Keratinocyte (primary cell): ENCODE data around the gene OGT. TPM values are rescaled to one million over a fixed set of nuclear protein-coding genes. Genes with fewer than 3 reads are reported as not detected.

ENCODE experiments used
- DNase-seq: peaks from one replicate; pipeline ENCODE4 v3.0.0-alpha.2; 2011; ENCODE audit warnings: low read depth, missing footprints, low spot score
- FAIRE-seq: peaks from 2 replicates; lab custom pipeline; 2011; peaks lifted over from hg19 to GRCh38; lab: Jason Lieb, UNC
- H2AFZ ChIP-seq: 2 replicates; pipeline ENCODE4 v1.6.0; 2012; ENCODE audit warnings: low read length, control low read depth, inconsistent platforms; ENCODE audit not compliant: control insufficient read depth
- H3K27ac ChIP-seq: 2 replicates; pipeline ENCODE4 v1.5.1; 2011; ENCODE audit warnings: low read length; ENCODE audit not compliant: control insufficient read depth, insufficient read depth
- H3K27me3 ChIP-seq: 3 replicates; pipeline ENCODE4 v1.6.0; 2011; ENCODE audit warnings: low read length; ENCODE audit not compliant: control insufficient read depth, insufficient read depth; ENCODE audit errors: extremely low read depth
- H3K36me3 ChIP-seq, 2 experiments: 2 replicates in 1 of 2; 3 replicates in 1 of 2; pipeline ENCODE4 v1.5.1; 2011; ENCODE audit warnings: low read length in 2 of 2, mild to moderate bottlenecking in 1 of 2; ENCODE audit not compliant: control insufficient read depth in 2 of 2, insufficient read depth in 2 of 2; ENCODE audit errors: extremely low read depth in 1 of 2
- H3K4me1 ChIP-seq: 3 replicates; pipeline ENCODE4 v1.5.1; 2011; ENCODE audit warnings: low read length; ENCODE audit not compliant: control insufficient read depth, insufficient read depth; ENCODE audit errors: extremely low read depth
- H3K4me2 ChIP-seq: 3 replicates; pipeline ENCODE4 v1.6.0; 2011; ENCODE audit warnings: low read depth, low read length; ENCODE audit not compliant: control insufficient read depth, insufficient read depth; ENCODE audit errors: extremely low read depth
- H3K4me3 ChIP-seq, 3 experiments: fragments of 200-600 bp in 1 of 3; sonication (generic) in 1 of 3; 2 replicates in 2 of 3; 3 replicates in 1 of 3; pipeline ENCODE4 v1.5.1; 2011 to 2016; ENCODE audit warnings: low read length in 3 of 3, mild to moderate bottlenecking in 3 of 3, control low read depth in 2 of 3, inconsistent platforms in 1 of 3, low read depth in 1 of 3, mixed read lengths in 1 of 3, mixed run types in 1 of 3, moderate library complexity in 1 of 3; ENCODE audit not compliant: control insufficient read depth in 2 of 3, insufficient read depth in 2 of 3; ENCODE audit errors: extremely low read depth in 1 of 3
- H3K79me2 ChIP-seq: 2 replicates; pipeline ENCODE4 v1.6.0; 2012; ENCODE audit warnings: low read length; ENCODE audit not compliant: control insufficient read depth, insufficient read depth
- H3K9ac ChIP-seq: 3 replicates; pipeline ENCODE4 v1.6.0; 2011; ENCODE audit warnings: low read length; ENCODE audit not compliant: control insufficient read depth, insufficient read depth; ENCODE audit errors: extremely low read depth
- H3K9me1 ChIP-seq: 3 replicates; pipeline ENCODE4 v1.6.0; 2011; ENCODE audit warnings: low read length; ENCODE audit not compliant: control insufficient read depth, insufficient read depth; ENCODE audit errors: extremely low read depth
- H3K9me3 ChIP-seq: 2 replicates; pipeline ENCODE4 v1.5.1; 2012; ENCODE audit warnings: low read depth, low read length; ENCODE audit not compliant: control insufficient read depth
- H4K20me1 ChIP-seq: 3 replicates; pipeline ENCODE4 v1.6.0; 2011; ENCODE audit warnings: low read length; ENCODE audit not compliant: control insufficient read depth, insufficient read depth; ENCODE audit errors: extremely low read depth
- CTCF ChIP-seq, 3 experiments: IDR thresholded peaks in 1 of 3; conservative IDR thresholded peaks in 1 of 3; optimal IDR thresholded peaks in 1 of 3; 2 replicates in 2 of 3; 3 replicates in 1 of 3; pipeline versions ENCODE3 to v1.5.1; 2011; ENCODE audit warnings: low read length in 3 of 3, mild to moderate bottlenecking in 3 of 3, moderate library complexity in 2 of 3, control low read depth in 1 of 3, inconsistent platforms in 1 of 3; ENCODE audit not compliant: insufficient read depth in 2 of 3; ENCODE audit errors: extremely low read depth in 1 of 3
- EZH2 ChIP-seq: IDR thresholded peaks from one replicate; pipeline ENCODE4 v1.6.1; 2012; ENCODE audit warnings: inconsistent platforms, mild to moderate bottlenecking, low read length, moderate library complexity
- dilution Hi-C: fragments of 300-500 bp; cut with MboI; formaldehyde crosslinking; loops from one replicate; pipeline ENCODE4 v1.7.0; 2020; ENCODE audit warnings: low sequenced_read_pairs; ENCODE audit not compliant: extremely low pct_ligation_motif_present
- polyA plus RNA-seq, 5 experiments: library from polyadenylated mRNA; depleted of rRNA in 3 of 5; stranded (reverse) in 3 of 5; stranded (forward) in 1 of 5; unstranded in 1 of 5; fragments of >200 nt; gene quantifications; 1 replicate in 1 of 5; 2 replicates in 3 of 5; 3 replicates in 1 of 5; pipeline versions ENCODE4 v1.2.1 to v1.2.3, GENCODE V29; 2011 to 2012; ENCODE audit warnings: missing spikeins in 2 of 5, low read depth in 1 of 5, low replicate concordance in 1 of 5

OGT gene
- polyA plus RNA-seq, 1 donor (not counting 4 experiments of a cell fraction or from before 2014, with no cell fraction given), result 136 TPM

GRCh38 chrX:71616672-71617529, 84.0 kb downstream of the OGT start:
- H3K36me3 ChIP-seq, result peaks cover 0 to 3% of the 10 kb centered on the region in 2 experiments
- no peaks in the 10 kb centered on the region for H3K9me3 ChIP-seq
- TF ChIP-seq CTCF (optimal IDR thresholded peaks at IDR 0.05 in 1 of 3, IDR thresholded peaks at IDR 0.05 in 1 of 3, conservative IDR thresholded peaks at IDR 0.05 in 1 of 3; ENCODE audit: extremely low read depth in 1 of 3, insufficient read depth in 2 of 3, low read length in 3 of 3) (no peak), EZH2 (no peak)
- DNase-seq, result no peak
- H3K9me1 ChIP-seq, result no peaks in the 10 kb centered on the region
- no peak overlapping the region for H3K9ac ChIP-seq
- H3K4me2 ChIP-seq, result no peak overlapping the region
- H3K27ac ChIP-seq, result no peak overlapping the region
- dilution Hi-C loops, result no loop called here
- no peak overlapping the region for H2AFZ ChIP-seq
- no peaks in the 10 kb centered on the region for H3K4me1 ChIP-seq
- no peaks in the 10 kb centered on the region for H3K79me2 ChIP-seq
- no peak for FAIRE-seq
- no peaks in the 10 kb centered on the region for H4K20me1 ChIP-seq
- no peak overlapping the region for H3K4me3 ChIP-seq
- no peaks in the 10 kb centered on the region for H3K27me3 ChIP-seq

- Histone ChIP-seq H3K27ac (no peak overlapping the region), H3K4me2 (no peak overlapping the region), H3K4me3 (no peak overlapping the region), H3K9me3 (no peaks in the 10 kb centered on the region), H3K4me1 (peaks cover 7% of the 10 kb centered on the region), H3K9ac (no peak overlapping the region), H3K9me1 (no peaks in the 10 kb centered on the region), H4K20me1 (no peaks in the 10 kb centered on the region), H2AFZ (no peak overlapping the region), H3K27me3 (no peaks in the 10 kb centered on the region), H3K36me3 (peaks cover 0 to 3% of the 10 kb centered on the region in 2 experiments), H3K79me2 (no peaks in the 10 kb centered on the region)
- DNase-seq, result no peak
- dilution Hi-C loops, result no loop called here
- FAIRE-seq, result no peak
- TF ChIP-seq EZH2 (no peak), CTCF (optimal IDR thresholded peaks at IDR 0.05 in 1 of 3, IDR thresholded peaks at IDR 0.05 in 1 of 3, conservative IDR thresholded peaks at IDR 0.05 in 1 of 3; ENCODE audit: extremely low read depth in 1 of 3, insufficient read depth in 2 of 3, low read length in 3 of 3) (no peak)
Measured at GRCh38 chrX:71617742-71618141, 84.8 kb downstream of the OGT start.
